ENCODE data around the gene CCN5. TPM values are rescaled to one million over a fixed set of nuclear protein-coding genes. Genes with fewer than 3 reads are reported as not detected.

Gene CCN5
- total and polyA plus RNA-seq, 2 of the 13 experiments (the other 11 are each of a cell fraction or from before 2014, with no cell fraction given), result 0.12 TPM; not detected in 1

GRCh38 chr20:44776980-44777379 lies 61.8 kb downstream of the CCN5 start:
- no peak for ATAC-seq
- H3K9me3 ChIP-seq (ENCODE audit: low read length), result no peaks in the 10 kb centered on the region
- ChIA-PET CTCF (ENCODE audit: low intra/inter-chr PET ratio, low total read pairs) (no interaction called here), POLR2A (no interaction called here)
- no peak overlapping the region for H3K27ac ChIP-seq (ENCODE audit: extremely low read length, insufficient read depth, low read length)
- H3K4me2 ChIP-seq (ENCODE audit: low read depth, low read length), result no peak overlapping the region
- no TSS peak for BruUV-seq (replicated peaks)
- DNase-seq (ENCODE audit: low spot score), result peak; percentile 31
- in situ Hi-C loops (cut with HindIII; ENCODE audit: extremely low pct_ligation_motif_present, low pct_unique_long_range_greater_than_20kb), result no loop called here
- no peaks in the 10 kb centered on the region for H3K4me1 ChIP-seq (ENCODE audit: insufficient read depth, low read length)
- FAIRE-seq, result peak; percentile 63
- no peaks in the 10 kb centered on the region for H3K36me3 ChIP-seq (replicated peaks in 1 of 2; ENCODE audit: control insufficient read depth in 1 of 2, insufficient read depth in 2 of 2, low read length in 2 of 2)
- H3K4me3 ChIP-seq (replicated peaks in 1 of 3; ENCODE audit: insufficient read depth in 1 of 3, low read depth in 2 of 3, low read length in 3 of 3), result no peak overlapping the region
- H3K27me3 ChIP-seq (ENCODE audit: control insufficient read depth in 1 of 2, insufficient read depth in 2 of 2, low read length in 2 of 2), result peaks cover 2 to 14% of the 10 kb centered on the region in 2 experiments; a peak in 2 of 5 replicates
- no peak overlapping the region for H2AFZ ChIP-seq (ENCODE audit: low read length)
- WGBS (ENCODE audit: low lambda C conversion rate), result 5% methylated on average over 7 of the region's 7 CpGs
- no peaks in the 10 kb centered on the region for H4K20me1 ChIP-seq (ENCODE audit: insufficient read depth, low read length)
- no peak overlapping the region for H3K9ac ChIP-seq (ENCODE audit: insufficient read depth, low read depth, low read length)
- H3K79me2 ChIP-seq (ENCODE audit: insufficient read depth, low read length), result no peaks in the 10 kb centered on the region
- intact Hi-C loops (cut with micrococcal nuclease; ENCODE audit: unreplicated experiment), result no loop called here
- TF ChIP-seq BORCS8-MEF2B (CRISPR knock-in tag; IDR thresholded peaks at IDR 0.05) (peak; percentile 61; the same call in 1 of the 2 replicates), XRCC5 (optimal IDR thresholded peaks at IDR 0.05; ENCODE audit: low read length) (peak; percentile 30), ZNF616 (CRISPR knock-in tag; IDR thresholded peaks at IDR 0.05; ENCODE audit: low read depth) (no peak), NR1H2 (CRISPR knock-in tag; IDR thresholded peaks at IDR 0.05; ENCODE audit: borderline replicate concordance, low read depth) (no peak), ZBTB1 (CRISPR knock-in tag; IDR thresholded peaks at IDR 0.05; ENCODE audit: borderline replicate concordance) (no peak; the same call in 1 of the 2 replicates), ZNF652 (CRISPR knock-in tag; IDR thresholded peaks at IDR 0.05; ENCODE audit: borderline replicate concordance, low read depth) (no peak), SSRP1 (CRISPR knock-in tag; IDR thresholded peaks at IDR 0.05) (no peak), FOXM1 (CRISPR knock-in tag; IDR thresholded peaks at IDR 0.05) (no peak), PAF1 (CRISPR knock-in tag; IDR thresholded peaks at IDR 0.05) (no peak), ZNF337 (CRISPR knock-in tag; IDR thresholded peaks at IDR 0.05; ENCODE audit: borderline replicate concordance, low read depth) (no peak), AGO2 (optimal IDR thresholded peaks at IDR 0.05; ENCODE audit: low read depth, low read length) (no peak), KDM5B (CRISPR knock-in tag; IDR thresholded peaks at IDR 0.05; ENCODE audit: borderline replicate concordance) (no peak), ZNF101 (CRISPR knock-in tag; IDR thresholded peaks at IDR 0.05; ENCODE audit: borderline replicate concordance, low read depth) (no peak), EED (CRISPR knock-in tag; IDR thresholded peaks at IDR 0.05) (no peak; the same call in 1 of the 2 replicates), ELF3 (CRISPR knock-in tag; IDR thresholded peaks at IDR 0.05) (0 out of 2 replicates have a peak, but pooled peaks have one; percentile 46), ZNF281 (CRISPR knock-in tag; IDR thresholded peaks at IDR 0.05; ENCODE audit: borderline replicate concordance) (peak; percentile 67; the same call in 1 of the 2 replicates), BRF2 (CRISPR knock-in tag; IDR thresholded peaks at IDR 0.05) (no peak)
- TF ChIP-seq, protein P1, sequence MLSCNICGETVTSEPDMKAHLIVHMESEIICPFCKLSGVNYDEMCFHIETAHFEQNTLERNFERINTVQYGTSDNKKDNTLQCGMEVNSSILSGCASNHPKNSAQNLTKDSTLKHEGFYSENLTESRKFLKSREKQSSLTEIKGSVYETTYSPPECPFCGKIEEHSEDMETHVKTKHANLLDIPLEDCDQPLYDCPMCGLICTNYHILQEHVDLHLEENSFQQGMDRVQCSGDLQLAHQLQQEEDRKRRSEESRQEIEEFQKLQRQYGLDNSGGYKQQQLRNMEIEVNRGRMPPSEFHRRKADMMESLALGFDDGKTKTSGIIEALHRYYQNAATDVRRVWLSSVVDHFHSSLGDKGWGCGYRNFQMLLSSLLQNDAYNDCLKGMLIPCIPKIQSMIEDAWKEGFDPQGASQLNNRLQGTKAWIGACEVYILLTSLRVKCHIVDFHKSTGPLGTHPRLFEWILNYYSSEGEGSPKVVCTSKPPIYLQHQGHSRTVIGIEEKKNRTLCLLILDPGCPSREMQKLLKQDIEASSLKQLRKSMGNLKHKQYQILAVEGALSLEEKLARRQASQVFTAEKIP (CRISPR knock-in tag; IDR thresholded peaks at IDR 0.05; ENCODE audit: borderline replicate concordance), result no peak
- TF ChIP-seq, protein P2, sequence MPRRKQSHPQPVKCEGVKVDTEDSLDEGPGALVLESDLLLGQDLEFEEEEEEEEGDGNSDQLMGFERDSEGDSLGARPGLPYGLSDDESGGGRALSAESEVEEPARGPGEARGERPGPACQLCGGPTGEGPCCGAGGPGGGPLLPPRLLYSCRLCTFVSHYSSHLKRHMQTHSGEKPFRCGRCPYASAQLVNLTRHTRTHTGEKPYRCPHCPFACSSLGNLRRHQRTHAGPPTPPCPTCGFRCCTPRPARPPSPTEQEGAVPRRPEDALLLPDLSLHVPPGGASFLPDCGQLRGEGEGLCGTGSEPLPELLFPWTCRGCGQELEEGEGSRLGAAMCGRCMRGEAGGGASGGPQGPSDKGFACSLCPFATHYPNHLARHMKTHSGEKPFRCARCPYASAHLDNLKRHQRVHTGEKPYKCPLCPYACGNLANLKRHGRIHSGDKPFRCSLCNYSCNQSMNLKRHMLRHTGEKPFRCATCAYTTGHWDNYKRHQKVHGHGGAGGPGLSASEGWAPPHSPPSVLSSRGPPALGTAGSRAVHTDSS (CRISPR knock-in tag; conservative IDR thresholded peaks at IDR 0.05), result no peak
